HG03108 (cell line): ENCODE measurements around the gene PSAPL1.
"Not testable (repeated sequence)": the region's sequence is repeated elsewhere in the genome, so short reads cannot be mapped to it uniquely, and the experiment has no call there.

Source experiments
- ATAC-seq: cut with Tn5 transposase; IDR thresholded peaks from one replicate; pipeline ENCODE4 v1.9.1; 2021; ENCODE audit warnings: moderate library complexity; ENCODE audit not compliant: unreplicated experiment

Gene PSAPL1

GRCh38 chr4:7459471-7459870, 24.7 kb upstream of the PSAPL1 start:
- ATAC-seq = no peak

- no peak for ATAC-seq
Measured at GRCh38 chr4:7458477-7458876, 23.7 kb upstream of the PSAPL1 start.

- no peak for ATAC-seq
Measured at GRCh38 chr4:7458066-7458425, 23.3 kb upstream of the PSAPL1 start.

GRCh38 chr4:7457201-7458065, 22.7 kb upstream of the PSAPL1 start:
- ATAC-seq = no peak

- ATAC-seq = not testable (repeated sequence)
Measured at GRCh38 chr4:7452802-7453201, 18.1 kb upstream of the PSAPL1 start.

GRCh38 chr4:7451800-7452199, 17.1 kb upstream of the PSAPL1 start:
- ATAC-seq = no peak

- ATAC-seq = no peak
Measured at GRCh38 chr4:7451434-7451789, 16.7 kb upstream of the PSAPL1 start.

- ATAC-seq = no peak
Measured at GRCh38 chr4:7450775-7451433, 16.2 kb upstream of the PSAPL1 start.

GRCh38 chr4:7448036-7448435, 13.3 kb upstream of the PSAPL1 start:
- ATAC-seq = no peak

- ATAC-seq = no peak
Measured at GRCh38 chr4:7447236-7447635, 12.5 kb upstream of the PSAPL1 start.

GRCh38 chr4:7444731-7445130, 10.0 kb upstream of the PSAPL1 start:
- ATAC-seq = no peak

- ATAC-seq = no peak
Measured at GRCh38 chr4:7444314-7444713, 9.6 kb upstream of the PSAPL1 start.

GRCh38 chr4:7442574-7443162, 7.9 kb upstream of the PSAPL1 start:
- ATAC-seq = no peak

GRCh38 chr4:7441201-7441600, 6.5 kb upstream of the PSAPL1 start:
- no peak for ATAC-seq

- ATAC-seq = no peak
Measured at GRCh38 chr4:7439699-7440098, 5.0 kb upstream of the PSAPL1 start.

GRCh38 chr4:7436256-7436655, 1.5 kb upstream of the PSAPL1 start:
- ATAC-seq = no peak

- ATAC-seq = no peak
Measured at GRCh38 chr4:7435471-7436061, 836 bp upstream of the PSAPL1 start.

- no peak for ATAC-seq
Measured at GRCh38 chr4:7434141-7434765, 477 bp downstream of the PSAPL1 start.

GRCh38 chr4:7433376-7434140, 1.2 kb downstream of the PSAPL1 start:
- ATAC-seq = no peak

- ATAC-seq = no peak
Measured at GRCh38 chr4:7432531-7433375, 2.0 kb downstream of the PSAPL1 start.
